ENCODE results near the gene MARCHF7. TPM values are rescaled to one million over a fixed set of nuclear protein-coding genes. Genes with fewer than 3 reads are reported as not detected.
"Not testable (repeated sequence)": the region's sequence is repeated elsewhere in the genome, so short reads cannot be mapped to it uniquely, and the experiment has no call there.

Gene MARCHF7
- total RNA-seq, 1 donor from 2014 or later, result 66.9 TPM

GRCh38 chr2:159720676-159721075 lies 8.4 kb downstream of the MARCHF7 start:
- DNase-seq (ENCODE audit: low read depth in 2 of 2), result no peak

DNA sequence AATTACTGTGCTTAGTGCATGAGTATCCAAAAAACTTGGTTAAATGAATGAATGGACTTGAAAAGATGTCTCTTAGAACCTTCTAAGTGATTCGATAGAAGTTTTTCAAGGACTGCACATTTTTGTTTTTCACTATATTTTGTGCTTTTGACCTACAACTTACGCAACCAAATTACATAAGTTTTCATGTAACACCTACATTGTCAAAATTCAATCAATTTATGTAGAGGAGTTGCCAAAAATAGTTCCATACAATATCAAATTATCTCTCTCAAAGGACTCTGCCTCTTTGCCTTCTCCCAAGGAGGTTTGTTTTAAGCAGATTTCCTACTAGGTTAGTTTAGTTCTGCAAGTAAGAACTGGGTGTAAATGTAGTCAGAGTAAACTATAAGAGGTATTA lies 10.3 kb downstream of the MARCHF7 start:
- no peak for DNase-seq (ENCODE audit: low read depth in 2 of 2)

DNA sequence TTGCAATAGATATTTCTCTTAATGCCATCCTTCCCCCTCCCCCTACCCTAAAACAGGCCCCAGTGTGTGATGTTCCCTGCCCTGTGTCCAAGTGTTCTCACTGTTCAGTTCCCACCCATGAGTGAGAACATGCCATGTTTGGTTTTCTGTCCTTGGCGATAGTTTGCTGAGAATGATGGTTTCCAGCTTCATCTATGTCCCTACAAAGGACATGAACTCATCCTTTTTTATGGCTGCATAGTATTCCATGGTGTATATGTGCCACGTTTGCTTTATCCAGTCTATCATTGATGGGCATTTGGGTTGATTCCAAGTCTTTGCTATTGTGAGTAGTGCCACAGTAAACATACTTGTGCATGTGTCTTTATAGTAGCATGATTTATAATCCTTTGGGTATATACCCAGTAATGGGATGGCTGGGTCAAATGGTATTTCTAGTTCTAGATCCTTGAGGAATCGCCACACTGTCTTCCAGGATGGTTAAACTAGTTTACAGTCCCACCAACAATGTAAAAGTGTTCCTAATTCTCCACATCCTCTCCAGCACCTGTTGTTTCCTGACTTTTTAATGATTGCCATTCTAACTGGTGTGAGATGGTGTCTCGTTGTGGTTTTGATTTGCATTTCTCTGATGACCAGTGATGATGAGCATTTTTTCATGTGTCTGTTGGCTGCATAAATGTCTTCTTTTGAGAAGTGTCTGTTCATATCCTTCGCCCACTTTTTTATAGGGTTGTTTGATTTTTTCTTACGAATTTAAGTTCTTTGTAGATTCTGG lies 12.7 kb downstream of the MARCHF7 start:
- DNase-seq (ENCODE audit: low read depth in 2 of 2), result not testable (repeated sequence)

GRCh38 chr2:159725713-159726112 lies 13.4 kb downstream of the MARCHF7 start:
- no peak for DNase-seq (ENCODE audit: low read depth in 2 of 2)

- DNase-seq (ENCODE audit: low read depth in 2 of 2), result no peak
Observed at GRCh38 chr2:159728629-159729028, 16.3 kb downstream of the MARCHF7 start.

GRCh38 chr2:159735648-159736047 lies 23.3 kb downstream of the MARCHF7 start:
- DNase-seq (ENCODE audit: low read depth in 2 of 2), result no peak

- peak in 1 of 2 donors; percentile 46 for DNase-seq (ENCODE audit: low read depth in 2 of 2)
Observed at GRCh38 chr2:159736048-159736447, 23.7 kb downstream of the MARCHF7 start.

- peak in 1 of 2 donors; percentile 20 for DNase-seq (ENCODE audit: low read depth in 2 of 2)
Observed at GRCh38 chr2:159737292-159737916, 25.1 kb downstream of the MARCHF7 start.

GRCh38 chr2:159737917-159738296 lies 25.6 kb downstream of the MARCHF7 start:
- no peak for DNase-seq (ENCODE audit: low read depth in 2 of 2)

GRCh38 chr2:159738509-159739390 lies 26.4 kb downstream of the MARCHF7 start:
- peak in 1 of 2 donors; percentile 6 for DNase-seq (ENCODE audit: low read depth in 2 of 2)

- DNase-seq (ENCODE audit: low read depth in 2 of 2), result no peak
Observed at GRCh38 chr2:159742846-159743245, 30.5 kb downstream of the MARCHF7 start.

DNA sequence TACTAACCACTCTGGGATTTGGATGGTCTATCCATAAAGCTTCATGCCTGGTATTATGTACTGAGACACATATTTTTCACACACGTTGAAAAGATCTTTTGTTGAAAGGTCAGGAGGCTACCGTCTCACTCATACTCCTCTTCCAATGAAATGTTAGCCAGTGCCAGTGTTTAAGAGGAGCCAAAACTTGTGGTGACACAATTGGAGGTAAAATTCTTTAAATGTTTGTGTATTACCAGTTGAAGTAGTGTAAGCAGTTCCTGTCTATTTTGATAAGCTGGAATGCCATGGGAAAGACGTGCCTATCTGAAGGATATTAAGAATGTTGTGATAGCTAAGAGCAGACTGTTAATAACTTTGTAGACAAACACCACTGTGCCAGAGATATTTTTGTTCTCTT lies 32.1 kb downstream of the MARCHF7 start:
- DNase-seq (ENCODE audit: low read depth in 2 of 2), result peak; percentile 33 to 57

DNA sequence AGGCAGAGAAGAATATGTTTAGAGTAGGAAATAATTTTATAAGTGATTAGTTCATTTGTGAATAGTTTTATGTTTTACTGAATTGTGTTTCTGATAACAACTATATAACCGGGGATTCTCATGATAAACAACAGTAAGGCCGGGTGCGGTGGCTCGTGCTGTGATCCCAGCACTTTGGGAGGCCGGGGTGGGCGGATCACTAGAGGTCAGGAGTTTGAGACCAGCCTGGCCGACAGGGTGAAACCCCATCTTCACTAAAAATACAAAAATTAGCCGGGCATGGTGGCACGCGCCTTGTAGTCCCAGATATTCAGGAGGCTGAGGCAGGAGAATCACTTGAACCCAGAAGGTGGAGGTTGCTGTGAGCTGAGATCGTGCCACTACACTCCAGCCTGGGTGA lies 32.9 kb downstream of the MARCHF7 start:
- not testable (repeated sequence) for DNase-seq (ENCODE audit: low read depth in 2 of 2)

DNA sequence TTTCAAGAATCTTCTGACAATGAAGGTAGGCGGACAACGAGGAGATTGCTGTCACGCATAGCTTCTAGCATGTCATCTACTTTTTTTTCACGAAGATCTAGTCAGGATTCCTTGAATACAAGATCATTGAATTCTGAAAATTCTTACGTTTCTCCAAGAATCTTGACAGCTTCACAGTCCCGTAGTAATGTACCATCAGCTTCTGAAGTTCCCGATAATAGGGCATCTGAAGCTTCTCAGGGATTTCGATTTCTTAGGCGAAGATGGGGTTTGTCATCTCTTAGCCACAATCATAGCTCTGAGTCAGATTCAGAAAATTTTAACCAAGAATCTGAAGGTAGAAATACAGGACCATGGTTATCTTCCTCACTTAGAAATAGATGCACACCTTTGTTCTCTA lies 35.8 kb downstream of the MARCHF7 start:
- DNase-seq (ENCODE audit: low read depth in 2 of 2), result no peak

DNA sequence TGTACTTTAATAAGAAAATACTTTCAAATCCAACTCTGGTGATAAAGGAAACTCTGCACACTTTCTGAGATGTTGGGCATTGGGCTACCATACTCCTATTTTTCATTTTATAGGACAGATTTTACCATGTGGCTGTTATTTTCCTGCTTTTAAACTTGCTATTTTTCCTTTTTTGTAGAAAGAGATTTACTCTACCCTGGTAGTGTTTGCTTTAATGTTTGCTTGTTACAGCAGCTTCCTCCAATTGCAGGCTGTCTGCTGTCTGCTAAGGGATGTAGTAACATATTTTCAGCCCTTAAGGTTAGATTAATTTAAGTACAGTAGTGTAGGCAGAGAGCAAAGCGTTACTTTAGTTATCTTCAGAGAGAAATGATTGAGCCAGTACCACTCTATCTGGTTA lies 38.6 kb downstream of the MARCHF7 start:
- DNase-seq (ENCODE audit: low read depth in 2 of 2), result no peak

GRCh38 chr2:159753797-159754196 lies 41.5 kb downstream of the MARCHF7 start:
- DNase-seq (ENCODE audit: low read depth in 2 of 2), result no peak

GRCh38 chr2:159755014-159755413 lies 42.7 kb downstream of the MARCHF7 start:
- DNase-seq (ENCODE audit: low read depth in 2 of 2), result no peak

GRCh38 chr2:159755788-159756187 lies 43.5 kb downstream of the MARCHF7 start:
- peak; percentile 15 to 52 for DNase-seq (ENCODE audit: low read depth in 2 of 2)

GRCh38 chr2:159758239-159758638 lies 45.9 kb downstream of the MARCHF7 start:
- DNase-seq (ENCODE audit: low read depth in 2 of 2), result no peak

GRCh38 chr2:159758686-159759085 lies 46.4 kb downstream of the MARCHF7 start:
- peak in 1 of 2 donors; percentile 59 for DNase-seq (ENCODE audit: low read depth in 2 of 2)

GRCh38 chr2:159759577-159759976 lies 47.3 kb downstream of the MARCHF7 start:
- DNase-seq (ENCODE audit: low read depth in 2 of 2), result no peak

GRCh38 chr2:159760326-159760725 lies 48.0 kb downstream of the MARCHF7 start:
- DNase-seq (ENCODE audit: low read depth in 2 of 2), result no peak
